Spleen (tissue), 11 donors: ENCODE results near the gene COL19A1. TPM values are rescaled to one million over a fixed set of nuclear protein-coding genes. Genes with fewer than 3 reads are reported as not detected.

Experiments used
- DNase-seq: peaks from one replicate; pipeline ENCODE4 v3.0.0-alpha.2; 2020
- H3K27ac ChIP-seq, 8 donors: fragments of 200-600 bp; sonication (generic) in 7 of 8; 1 replicate in 4 of 8; 2 replicates in 4 of 8; pipeline versions ENCODE4 v1.5.0 to v1.8.0; 2016 to 2021; ENCODE audit warnings: inconsistent platforms in 4 of 8, mild to moderate bottlenecking in 4 of 8, moderate library complexity in 1 of 8
- H3K27me3 ChIP-seq, 7 donors: fragments of 200-600 bp; sonication (generic) in 6 of 7; replicated peaks in 1 of 7; 1 replicate in 4 of 7; 2 replicates in 3 of 7; pipeline versions ENCODE4 v1.5.0 to v1.8.0; 2016 to 2021; ENCODE audit warnings: inconsistent platforms in 3 of 7, mild to moderate bottlenecking in 1 of 7
- H3K36me3 ChIP-seq, 6 donors: fragments of 200-600 bp; sonication (generic) in 5 of 6; 1 replicate in 4 of 6; 2 replicates in 2 of 6; pipeline versions ENCODE4 v1.5.0 to v1.8.0; 2016 to 2021; ENCODE audit warnings: inconsistent platforms in 2 of 6
- H3K4me1 ChIP-seq, 6 donors: fragments of 200-600 bp; sonication (generic) in 5 of 6; 1 replicate in 3 of 6; 2 replicates in 3 of 6; pipeline versions ENCODE4 v1.5.0 to v1.8.0; 2016 to 2021; ENCODE audit warnings: inconsistent platforms in 3 of 6
- H3K4me3 ChIP-seq, 8 donors: fragments of 200-600 bp; sonication (generic) in 7 of 8; 1 replicate in 4 of 8; 2 replicates in 4 of 8; pipeline versions ENCODE4 v1.5.0 to v1.8.0; 2016 to 2021; ENCODE audit warnings: inconsistent platforms in 4 of 8, mild to moderate bottlenecking in 4 of 8, moderate library complexity in 2 of 8
- H3K9me3 ChIP-seq, 8 donors: fragments of 200-600 bp; sonication (generic) in 7 of 8; 1 replicate in 4 of 8; 2 replicates in 4 of 8; pipeline versions ENCODE4 v1.5.0 to v1.8.0; 2016 to 2021; ENCODE audit warnings: inconsistent platforms in 4 of 8
- CTCF ChIP-seq, 11 experiments: fragments of 200-600 bp in 7 of 11; fragments of 450-650 bp in 4 of 11; sonication (generic) in 4 of 11; IDR thresholded peaks in 8 of 11; conservative IDR thresholded peaks in 3 of 11; 1 replicate in 7 of 11; 2 replicates in 4 of 11; pipeline versions ENCODE4 v1.4.0 to v1.8.0; 2016 to 2021; ENCODE audit warnings: antibody characterized with exemption in 11 of 11, inconsistent platforms in 4 of 11, mild to moderate bottlenecking in 1 of 11
- POLR2A ChIP-seq, 3 donors: fragments of 450-650 bp; IDR thresholded peaks; one replicate each; pipeline ENCODE4 v1.5.1; 2017; ENCODE audit warnings: antibody characterized with exemption in 3 of 3, mild to moderate bottlenecking in 1 of 3
- POLR2AphosphoS5 ChIP-seq, 3 donors: sonication (generic); formaldehyde crosslinking; IDR thresholded peaks; one replicate each; pipeline ENCODE4 v1.5.1; 2017; ENCODE audit warnings: antibody characterized with exemption in 3 of 3
- WGBS, 5 donors: extraction: QIAGEN DNeasy Blood & Tissue Kit in 3 of 5; methylation state at CpG; one replicate each; pipeline versions ENCODE4 v1.1.5 to v1.1.7; 2013 to 2018; 5-methylcytosine and 5-hydroxymethylcytosine counted together
- intact Hi-C: fragments of 100-400 bp; cut with DNase I; formaldehyde crosslinking; loops from one replicate; pipeline ENCODE4 v1.15.0; 2023; ENCODE audit warnings: low total_unique reads
- polyA plus RNA-seq, 3 donors: library from polyadenylated mRNA; stranded (reverse); fragments of 200-250 nt; gene quantifications; one replicate each; pipeline ENCODE4 v1.2.1, GENCODE V29; 2013
- total RNA-seq, 7 donors: library from RNA; depleted of rRNA in 3 of 7; stranded (reverse); fragments of >200 nt in 3 of 7; fragmentation: NEBNext Ultra II Directional in 4 of 7; extraction: Animal tissue kit (Norgen Biotek cat#: 25700) in 4 of 7; gene quantifications; one replicate each; pipeline versions ENCODE4 v1.1.0 to v1.2.1, GENCODE V29; 2016 to 2021
- donor health status: healthy with polysubstance abuse.
- donor health status: DM: no; HTN: no; CAD: no; lungs with moderate emphysema.
- donor health status: DM: no; HTN: no; CAD: no.
- donor health status: Bipolar disorder and iron deficiency.
- donor health status: healthy.
- donor health status: DM: no; HTN: no; CAD: no.
- donor health status: DM: yes; HTN: yes; CAD: no.

COL19A1 gene
- total and polyA plus RNA-seq, 10 donors = 0.48 to 14.5 (median 10.2) TPM

- no peaks in the 10 kb centered on the region for H3K27me3 ChIP-seq
- DNase-seq = no peak
- no peak for TF ChIP-seq POLR2A (IDR thresholded peaks at IDR 0.05)
- TF ChIP-seq CTCF (IDR thresholded peaks at IDR 0.05 in 8 of 11, conservative IDR thresholded peaks at IDR 0.05 in 3 of 11) = no peak
- no peak for TF ChIP-seq POLR2AphosphoS5 (IDR thresholded peaks at IDR 0.05)
- intact Hi-C loops = no loop called here
- peaks cover 0 to 10% (median 0%) of the 10 kb centered on the region in 6 donors for H3K36me3 ChIP-seq
- H3K4me1 ChIP-seq = no peaks in the 10 kb centered on the region
- no peak overlapping the region for H3K4me3 ChIP-seq
- H3K9me3 ChIP-seq = no peaks in the 10 kb centered on the region
- no peak overlapping the region for H3K27ac ChIP-seq
- WGBS, 5 donors = 32 to 71% (median 66%) methylated on average over 2 of the region's 2 CpGs
These were observed 265.2 kb downstream of the COL19A1 start for GRCh38 chr6:70131528-70131927.

GRCh38 chr6:70133246-70133645 lies 266.9 kb downstream of the COL19A1 start:
- WGBS, 5 donors = 56 to 66% (median 60%) methylated on average over 4 of the region's 4 CpGs
- peaks cover 0 to 10% (median 0%) of the 10 kb centered on the region in 6 donors for H3K36me3 ChIP-seq
- H3K9me3 ChIP-seq = no peaks in the 10 kb centered on the region
- no peaks in the 10 kb centered on the region for H3K4me1 ChIP-seq
- H3K4me3 ChIP-seq = no peak overlapping the region
- no peaks in the 10 kb centered on the region for H3K27me3 ChIP-seq
- DNase-seq = no peak
- no peak overlapping the region for H3K27ac ChIP-seq
- intact Hi-C loops = no loop called here
- no peak for TF ChIP-seq POLR2A (IDR thresholded peaks at IDR 0.05)
- TF ChIP-seq CTCF (IDR thresholded peaks at IDR 0.05 in 8 of 11, conservative IDR thresholded peaks at IDR 0.05 in 3 of 11) = no peak
- TF ChIP-seq POLR2AphosphoS5 (IDR thresholded peaks at IDR 0.05) = no peak

GRCh38 chr6:70134542-70134941 lies 268.2 kb downstream of the COL19A1 start:
- Histone ChIP-seq H3K4me3 (no peak overlapping the region), H3K27me3 (no peaks in the 10 kb centered on the region), H3K4me1 (no peaks in the 10 kb centered on the region), H3K9me3 (no peaks in the 10 kb centered on the region), H3K36me3 (peaks cover 0 to 10% (median 0%) of the 10 kb centered on the region in 6 donors), H3K27ac (no peak overlapping the region)
- DNase-seq = no peak
- intact Hi-C loops = no loop called here
- no peak for TF ChIP-seq CTCF (IDR thresholded peaks at IDR 0.05 in 8 of 11, conservative IDR thresholded peaks at IDR 0.05 in 3 of 11)
- TF ChIP-seq POLR2A (IDR thresholded peaks at IDR 0.05) = no peak
- TF ChIP-seq POLR2AphosphoS5 (IDR thresholded peaks at IDR 0.05) = no peak
- WGBS, 5 donors = 92 to 99% (median 95%) methylated on average over 2 of the region's 2 CpGs

- Histone ChIP-seq H3K9me3 (no peaks in the 10 kb centered on the region), H3K27me3 (no peaks in the 10 kb centered on the region), H3K4me1 (no peaks in the 10 kb centered on the region), H3K36me3 (peaks cover 0 to 7% (median 0%) of the 10 kb centered on the region in 6 donors), H3K27ac (no peak overlapping the region), H3K4me3 (no peak overlapping the region)
- TF ChIP-seq CTCF (IDR thresholded peaks at IDR 0.05 in 8 of 11, conservative IDR thresholded peaks at IDR 0.05 in 3 of 11) = no peak
- no peak for TF ChIP-seq POLR2A (IDR thresholded peaks at IDR 0.05)
- no peak for TF ChIP-seq POLR2AphosphoS5 (IDR thresholded peaks at IDR 0.05)
- 64 to 81% (median 70%) methylated on average over 10 of the region's 10 CpGs for WGBS, 5 donors
- no peak for DNase-seq
- intact Hi-C loops = no loop called here
These were observed 269.1 kb downstream of the COL19A1 start for GRCh38 chr6:70135219-70136160.
